Measurements from ENCODE around the gene CHRNB2. TPM values are rescaled to one million over a fixed set of nuclear protein-coding genes. Genes with fewer than 3 reads are reported as not detected.

CHRNB2 gene
- total RNA-seq, 4 donors from 2014 or later: 0.32 to 0.82 TPM; not detected in 2

DNA sequence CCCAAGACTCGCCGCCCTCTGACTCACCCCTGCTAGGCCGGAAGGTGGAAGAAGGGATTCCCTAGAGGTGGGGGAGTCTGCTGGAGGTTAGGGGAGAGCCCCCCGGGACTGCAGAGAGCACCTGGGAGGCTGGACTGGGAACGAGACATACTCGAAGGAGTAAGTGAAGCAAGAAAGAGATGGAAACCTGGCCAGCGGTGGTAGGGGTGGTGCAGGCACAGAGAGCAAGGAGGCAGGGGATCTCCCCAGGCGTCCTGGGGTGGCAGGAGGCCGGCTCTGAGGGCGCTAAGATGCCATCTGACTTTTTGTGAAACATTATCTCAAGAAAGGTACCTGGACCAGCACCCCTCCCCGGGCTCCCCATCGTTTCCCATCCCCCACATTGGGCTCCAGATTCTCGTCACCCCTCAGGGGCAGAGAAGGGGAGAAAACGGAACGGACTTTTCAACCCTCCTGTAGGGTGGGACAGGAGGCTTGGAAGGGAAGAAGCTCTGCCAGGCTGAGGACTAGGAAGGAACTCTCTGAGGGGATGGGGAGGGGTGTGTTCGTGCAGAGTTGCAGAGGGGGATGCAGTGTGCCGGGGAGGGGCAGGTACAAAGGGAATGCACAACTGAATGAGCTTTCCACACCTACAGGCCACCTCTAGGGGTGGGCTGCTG, 708 bp downstream of the CHRNB2 start:
- H3K9me3 ChIP-seq: no peaks in the 10 kb centered on the region
- no peak for TF ChIP-seq POLR2AphosphoS5 (IDR thresholded peaks at IDR 0.05)
- no peak for TF ChIP-seq EP300 (IDR thresholded peaks at IDR 0.05; ENCODE audit: low read depth)
- TF ChIP-seq, protein P1, sequence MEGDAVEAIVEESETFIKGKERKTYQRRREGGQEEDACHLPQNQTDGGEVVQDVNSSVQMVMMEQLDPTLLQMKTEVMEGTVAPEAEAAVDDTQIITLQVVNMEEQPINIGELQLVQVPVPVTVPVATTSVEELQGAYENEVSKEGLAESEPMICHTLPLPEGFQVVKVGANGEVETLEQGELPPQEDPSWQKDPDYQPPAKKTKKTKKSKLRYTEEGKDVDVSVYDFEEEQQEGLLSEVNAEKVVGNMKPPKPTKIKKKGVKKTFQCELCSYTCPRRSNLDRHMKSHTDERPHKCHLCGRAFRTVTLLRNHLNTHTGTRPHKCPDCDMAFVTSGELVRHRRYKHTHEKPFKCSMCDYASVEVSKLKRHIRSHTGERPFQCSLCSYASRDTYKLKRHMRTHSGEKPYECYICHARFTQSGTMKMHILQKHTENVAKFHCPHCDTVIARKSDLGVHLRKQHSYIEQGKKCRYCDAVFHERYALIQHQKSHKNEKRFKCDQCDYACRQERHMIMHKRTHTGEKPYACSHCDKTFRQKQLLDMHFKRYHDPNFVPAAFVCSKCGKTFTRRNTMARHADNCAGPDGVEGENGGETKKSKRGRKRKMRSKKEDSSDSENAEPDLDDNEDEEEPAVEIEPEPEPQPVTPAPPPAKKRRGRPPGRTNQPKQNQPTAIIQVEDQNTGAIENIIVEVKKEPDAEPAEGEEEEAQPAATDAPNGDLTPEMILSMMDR (IDR thresholded peaks at IDR 0.05): no peak
- no peak for TF ChIP-seq POLR2A (IDR thresholded peaks at IDR 0.05)
- H3K27me3 ChIP-seq: peaks cover 31% of the 10 kb centered on the region
- in situ Hi-C loops (cut with MboI; ENCODE audit: low pct_ligation_motif_present in 1 of 4, low pct_unique_long_range_greater_than_20kb in 1 of 4, low sequenced_read_pairs in 3 of 4) (loop anchor here in 2 of 4 donors (10.0 to 25.0 kb wide), 2 partner anchors 197 to 319 kb away; no protein-coding TSS in a partner anchor), intact Hi-C loops (cut with DNase I; ENCODE audit: low total_unique reads) (loop anchor here (10.0 kb wide), 2 partner anchors 197 to 307 kb away; partner anchors contain the start of gene KCNN3)
- DNase-seq: no peak
- no peak overlapping the region for H3K27ac ChIP-seq
- H3K4me3 ChIP-seq: peak overlapping the region in 1 of 4 donors; percentile 33
- peaks cover 0 to 10% (median 8%) of the 10 kb centered on the region in 4 donors for H3K4me1 ChIP-seq
- WGBS, 2 donors (ENCODE audit: low coverage in 1 of 2): 0 to 40% methylated on average over 1 to 17 of the region's 17 CpGs
- no peaks in the 10 kb centered on the region for H3K36me3 ChIP-seq

DNA sequence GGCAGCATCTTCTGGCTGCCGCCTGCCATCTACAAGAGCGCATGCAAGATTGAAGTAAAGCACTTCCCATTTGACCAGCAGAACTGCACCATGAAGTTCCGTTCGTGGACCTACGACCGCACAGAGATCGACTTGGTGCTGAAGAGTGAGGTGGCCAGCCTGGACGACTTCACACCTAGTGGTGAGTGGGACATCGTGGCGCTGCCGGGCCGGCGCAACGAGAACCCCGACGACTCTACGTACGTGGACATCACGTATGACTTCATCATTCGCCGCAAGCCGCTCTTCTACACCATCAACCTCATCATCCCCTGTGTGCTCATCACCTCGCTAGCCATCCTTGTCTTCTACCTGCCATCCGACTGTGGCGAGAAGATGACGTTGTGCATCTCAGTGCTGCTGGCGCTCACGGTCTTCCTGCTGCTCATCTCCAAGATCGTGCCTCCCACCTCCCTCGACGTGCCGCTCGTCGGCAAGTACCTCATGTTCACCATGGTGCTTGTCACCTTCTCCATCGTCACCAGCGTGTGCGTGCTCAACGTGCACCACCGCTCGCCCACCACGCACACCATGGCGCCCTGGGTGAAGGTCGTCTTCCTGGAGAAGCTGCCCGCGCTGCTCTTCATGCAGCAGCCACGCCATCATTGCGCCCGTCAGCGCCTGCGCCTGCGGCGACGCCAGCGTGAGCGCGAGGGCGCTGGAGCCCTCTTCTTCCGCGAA, 3.8 kb downstream of the CHRNB2 start:
- H3K9me3 ChIP-seq: no peaks in the 10 kb centered on the region
- no peaks in the 10 kb centered on the region for H3K36me3 ChIP-seq
- no peak for DNase-seq
- H3K4me3 ChIP-seq: no peak overlapping the region
- WGBS, 2 donors (ENCODE audit: low coverage in 1 of 2): 96% methylated on average over 59 of the region's 59 CpGs; no CpG with 5 or more reads in 1 of the 2 donors
- H3K27me3 ChIP-seq: peaks cover 25% of the 10 kb centered on the region
- H3K4me1 ChIP-seq: peaks cover 0 to 10% (median 8%) of the 10 kb centered on the region in 4 donors
- in situ Hi-C loops (cut with MboI; ENCODE audit: low pct_ligation_motif_present in 1 of 4, low pct_unique_long_range_greater_than_20kb in 1 of 4, low sequenced_read_pairs in 3 of 4): loop anchor here in 2 of 4 donors (10.0 to 25.0 kb wide), 2 partner anchors 313 to 316 kb away; no protein-coding TSS in a partner anchor
- TF ChIP-seq POLR2A (IDR thresholded peaks at IDR 0.05): no peak
- TF ChIP-seq, protein P1 (IDR thresholded peaks at IDR 0.05): no peak
- TF ChIP-seq EP300 (IDR thresholded peaks at IDR 0.05; ENCODE audit: low read depth): no peak
- TF ChIP-seq POLR2AphosphoS5 (IDR thresholded peaks at IDR 0.05): no peak
- no peak overlapping the region for H3K27ac ChIP-seq
- intact Hi-C loops (cut with DNase I; ENCODE audit: low total_unique reads): no loop called here

DNA sequence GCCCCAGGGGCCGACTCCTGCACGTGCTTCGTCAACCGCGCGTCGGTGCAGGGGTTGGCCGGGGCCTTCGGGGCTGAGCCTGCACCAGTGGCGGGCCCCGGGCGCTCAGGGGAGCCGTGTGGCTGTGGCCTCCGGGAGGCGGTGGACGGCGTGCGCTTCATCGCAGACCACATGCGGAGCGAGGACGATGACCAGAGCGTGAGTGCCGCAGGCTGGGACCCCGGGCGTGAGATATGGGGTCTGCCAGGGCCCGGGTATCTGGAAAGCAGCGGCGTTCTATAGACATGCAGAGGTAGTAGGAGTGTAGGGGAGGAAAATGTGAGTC, 4.3 kb downstream of the CHRNB2 start:
- in situ Hi-C loops (cut with MboI; ENCODE audit: low pct_ligation_motif_present in 1 of 4, low pct_unique_long_range_greater_than_20kb in 1 of 4, low sequenced_read_pairs in 3 of 4): loop anchor here in 2 of 4 donors (10.0 to 25.0 kb wide), 2 partner anchors 313 to 315 kb away; no protein-coding TSS in a partner anchor
- Histone ChIP-seq H3K4me3 (no peak overlapping the region), H3K36me3 (no peaks in the 10 kb centered on the region), H3K9me3 (no peaks in the 10 kb centered on the region), H3K27me3 (peaks cover 19% of the 10 kb centered on the region), H3K27ac (no peak overlapping the region), H3K4me1 (peaks cover 0 to 10% (median 8%) of the 10 kb centered on the region in 4 donors)
- DNase-seq: no peak
- no peak for TF ChIP-seq POLR2AphosphoS5 (IDR thresholded peaks at IDR 0.05)
- TF ChIP-seq POLR2A (IDR thresholded peaks at IDR 0.05): no peak
- TF ChIP-seq, protein P1 (IDR thresholded peaks at IDR 0.05): no peak
- no peak for TF ChIP-seq EP300 (IDR thresholded peaks at IDR 0.05; ENCODE audit: low read depth)
- intact Hi-C loops (cut with DNase I; ENCODE audit: low total_unique reads): no loop called here
- 94% methylated on average over 29 of the region's 29 CpGs; no CpG with 5 or more reads in 1 of the 2 donors for WGBS, 2 donors (ENCODE audit: low coverage in 1 of 2)

DNA sequence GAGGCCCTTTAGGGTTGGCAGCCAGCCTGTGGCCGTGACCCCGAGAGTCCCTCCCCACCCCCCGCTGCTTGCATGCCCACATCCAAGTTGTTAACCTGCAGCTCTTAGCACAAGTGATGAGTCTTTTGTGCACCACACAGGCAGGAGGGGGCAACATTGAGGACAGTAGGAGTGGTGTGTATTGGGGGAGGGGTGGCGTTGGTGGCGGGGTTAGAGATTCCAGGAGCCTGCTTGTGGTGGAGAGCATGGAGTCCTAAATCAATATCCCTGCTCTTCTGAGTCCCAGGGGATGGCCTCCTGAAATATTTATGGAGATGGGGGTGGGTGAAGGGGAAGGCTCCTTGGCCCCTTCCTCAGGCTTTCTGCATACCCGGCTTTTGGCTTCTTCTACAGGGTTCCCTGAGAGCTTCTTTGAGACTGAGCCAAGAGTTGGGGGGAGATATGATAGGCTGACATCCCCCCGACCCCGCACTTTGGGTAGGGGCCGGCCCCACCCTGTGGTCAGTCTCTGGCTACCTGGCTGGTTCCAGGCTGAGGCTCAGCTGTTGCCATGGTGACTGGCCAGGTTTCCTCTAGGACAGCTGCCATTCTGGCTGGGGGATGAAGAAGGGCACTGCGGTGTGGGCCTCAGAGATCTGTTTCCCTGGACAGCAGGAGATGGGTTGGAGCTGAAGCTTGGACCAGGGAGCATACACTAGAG, 5.0 kb downstream of the CHRNB2 start:
- peaks cover 13% of the 10 kb centered on the region for H3K27me3 ChIP-seq
- no peak overlapping the region for H3K4me3 ChIP-seq
- no peak overlapping the region for H3K27ac ChIP-seq
- intact Hi-C loops (cut with DNase I; ENCODE audit: low total_unique reads): no loop called here
- in situ Hi-C loops (cut with MboI; ENCODE audit: low pct_ligation_motif_present in 1 of 4, low pct_unique_long_range_greater_than_20kb in 1 of 4, low sequenced_read_pairs in 3 of 4): loop anchor here in 2 of 4 donors (10.0 to 25.0 kb wide), 2 partner anchors 312 to 315 kb away; no protein-coding TSS in a partner anchor
- WGBS, 2 donors (ENCODE audit: low coverage in 1 of 2): 60 to 66% methylated on average over 1 to 10 of the region's 10 CpGs
- H3K9me3 ChIP-seq: no peaks in the 10 kb centered on the region
- H3K36me3 ChIP-seq: no peaks in the 10 kb centered on the region
- H3K4me1 ChIP-seq: peaks cover 0 to 6% (median 6%) of the 10 kb centered on the region in 4 donors
- no peak for DNase-seq
- TF ChIP-seq POLR2AphosphoS5 (IDR thresholded peaks at IDR 0.05) (no peak), EP300 (IDR thresholded peaks at IDR 0.05; ENCODE audit: low read depth) (no peak), POLR2A (IDR thresholded peaks at IDR 0.05) (no peak)
- TF ChIP-seq, protein P1 (IDR thresholded peaks at IDR 0.05): no peak
